Chondrocyte (in vitro differentiated cells): Measurements from ENCODE around the gene RIMBP2. TPM values are rescaled to one million over a fixed set of nuclear protein-coding genes. Genes with fewer than 3 reads are reported as not detected.
A peak's percentile ranks its signal among the peaks of the same experiment; 100 is the strongest.

Source experiments
- DNase-seq: peaks from one replicate; pipeline ENCODE4 v3.0.0; 2021; ENCODE audit warnings: mixed read lengths, low spot score
- H3K27ac Mint-ChIP-seq: one replicate; pipeline ENCODE4 v1.8.0; 2021; ENCODE audit warnings: mild to moderate bottlenecking, moderate library complexity, mixed read lengths; ENCODE audit not compliant: unreplicated experiment
- H3K27me3 Mint-ChIP-seq: 2 replicates; pipeline ENCODE4 v1.8.0; 2021; ENCODE audit warnings: low read depth, mixed read lengths
- H3K36me3 Mint-ChIP-seq: 2 replicates; pipeline ENCODE4 v1.8.0; 2021; ENCODE audit warnings: low read depth, mixed read lengths
- H3K4me1 Mint-ChIP-seq: 2 replicates; pipeline ENCODE4 v1.8.0; 2021; ENCODE audit warnings: low read depth, mild to moderate bottlenecking, mixed read lengths
- H3K4me3 Mint-ChIP-seq: one replicate; pipeline ENCODE4 v1.8.0; 2021; ENCODE audit warnings: mild to moderate bottlenecking, moderate library complexity, mixed read lengths; ENCODE audit not compliant: unreplicated experiment
- H3K9me3 Mint-ChIP-seq: 2 replicates; pipeline ENCODE4 v1.8.0; 2021; ENCODE audit warnings: low read depth, mixed read lengths
- total RNA-seq: library from RNA; stranded (reverse); gene quantifications from 3 replicates; pipeline ENCODE4 v1.2.1, GENCODE V29; 2021
- TF ChIP-seq, protein P1 (sequence below): fragments of 200-600 bp; sonication (generic); IDR thresholded peaks from 2 replicates; pipeline ENCODE4 v1.5.0; 2021; ENCODE audit warnings: antibody characterized with exemption, mild to moderate bottlenecking, moderate library complexity

RIMBP2 gene
- total RNA-seq, 1 donor from 2014 or later = 0.30 TPM

DNA sequence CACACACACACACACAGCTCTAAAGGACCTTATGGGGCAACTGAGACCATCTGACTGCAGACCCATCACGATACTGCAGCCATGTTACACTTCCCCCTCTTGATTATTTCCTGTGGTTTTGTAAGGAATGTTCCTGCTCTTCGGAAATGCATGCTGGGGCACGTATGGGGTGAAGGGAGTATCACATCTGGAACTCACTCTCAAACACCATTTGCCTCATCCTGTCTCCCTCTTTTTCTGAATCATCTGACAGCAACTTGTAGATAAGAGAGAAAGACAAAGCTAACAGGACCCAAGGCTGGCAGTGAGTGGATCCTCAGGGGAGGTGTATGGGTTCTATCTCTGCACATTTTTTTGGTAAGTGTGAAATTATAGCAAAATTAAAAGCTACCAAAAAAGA, 50.3 kb downstream of the RIMBP2 start:
- no peak overlapping the region for H3K27ac Mint-ChIP-seq
- peaks cover 2% of the 10 kb centered on the region for H3K27me3 Mint-ChIP-seq
- no peak overlapping the region for H3K4me3 Mint-ChIP-seq

DNA sequence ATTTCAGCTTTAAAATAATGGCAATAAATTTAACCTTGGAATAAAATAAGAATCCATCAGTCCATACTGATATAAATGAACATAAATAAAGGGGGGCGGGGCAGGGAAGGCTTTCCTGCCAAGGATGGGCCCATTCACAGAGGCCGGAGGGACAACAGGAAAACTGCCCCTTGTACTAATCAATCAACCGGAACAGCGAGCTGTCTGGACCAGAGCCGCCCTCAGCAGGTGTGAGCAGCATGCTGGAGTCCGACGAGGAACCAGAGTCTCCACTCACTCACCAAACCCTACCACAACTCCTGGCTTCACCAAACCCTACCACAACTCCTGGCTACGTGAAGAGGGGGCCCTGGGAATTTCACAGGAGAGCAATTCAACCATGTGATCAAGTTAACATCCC, 51.3 kb downstream of the RIMBP2 start:
- H3K4me3 Mint-ChIP-seq = no peak overlapping the region
- H3K27ac Mint-ChIP-seq = no peak overlapping the region
- DNase-seq = peak; percentile 74
- H3K36me3 Mint-ChIP-seq = peaks cover 1% of the 10 kb centered on the region
- no peaks in the 10 kb centered on the region for H3K4me1 Mint-ChIP-seq
- peaks cover 10% of the 10 kb centered on the region for H3K9me3 Mint-ChIP-seq
- peaks cover 2% of the 10 kb centered on the region for H3K27me3 Mint-ChIP-seq
- TF ChIP-seq, protein P1, sequence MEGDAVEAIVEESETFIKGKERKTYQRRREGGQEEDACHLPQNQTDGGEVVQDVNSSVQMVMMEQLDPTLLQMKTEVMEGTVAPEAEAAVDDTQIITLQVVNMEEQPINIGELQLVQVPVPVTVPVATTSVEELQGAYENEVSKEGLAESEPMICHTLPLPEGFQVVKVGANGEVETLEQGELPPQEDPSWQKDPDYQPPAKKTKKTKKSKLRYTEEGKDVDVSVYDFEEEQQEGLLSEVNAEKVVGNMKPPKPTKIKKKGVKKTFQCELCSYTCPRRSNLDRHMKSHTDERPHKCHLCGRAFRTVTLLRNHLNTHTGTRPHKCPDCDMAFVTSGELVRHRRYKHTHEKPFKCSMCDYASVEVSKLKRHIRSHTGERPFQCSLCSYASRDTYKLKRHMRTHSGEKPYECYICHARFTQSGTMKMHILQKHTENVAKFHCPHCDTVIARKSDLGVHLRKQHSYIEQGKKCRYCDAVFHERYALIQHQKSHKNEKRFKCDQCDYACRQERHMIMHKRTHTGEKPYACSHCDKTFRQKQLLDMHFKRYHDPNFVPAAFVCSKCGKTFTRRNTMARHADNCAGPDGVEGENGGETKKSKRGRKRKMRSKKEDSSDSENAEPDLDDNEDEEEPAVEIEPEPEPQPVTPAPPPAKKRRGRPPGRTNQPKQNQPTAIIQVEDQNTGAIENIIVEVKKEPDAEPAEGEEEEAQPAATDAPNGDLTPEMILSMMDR = no peak

More for the DNA sequence above, 50.3 kb downstream of the RIMBP2 start:
- Mint-ChIP-seq H3K9me3 (peaks cover 14% of the 10 kb centered on the region), H3K4me1 (no peaks in the 10 kb centered on the region), H3K36me3 (peaks cover 1% of the 10 kb centered on the region)
- TF ChIP-seq, protein P1 = no peak
- DNase-seq = no peak

DNA sequence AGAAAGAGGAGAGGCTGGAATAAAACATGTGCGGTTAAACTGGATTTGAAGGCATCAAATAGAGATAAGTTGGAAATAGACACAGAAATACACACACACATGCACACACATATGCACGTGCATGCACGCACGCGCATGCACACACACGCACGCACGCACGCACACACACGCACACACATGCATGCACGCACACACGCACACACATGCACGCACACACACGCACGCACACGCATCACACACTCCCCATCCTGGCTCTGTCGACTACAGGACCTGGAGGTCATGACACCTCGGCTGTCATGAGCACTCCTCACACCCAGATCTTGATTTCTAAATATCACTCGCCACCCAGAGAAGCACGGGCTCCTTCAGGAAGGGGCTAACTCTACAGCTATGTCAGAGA, 51.8 kb downstream of the RIMBP2 start:
- Mint-ChIP-seq H3K27ac (no peak overlapping the region), H3K36me3 (peaks cover 1% of the 10 kb centered on the region), H3K27me3 (no peaks in the 10 kb centered on the region), H3K9me3 (peaks cover 10% of the 10 kb centered on the region), H3K4me3 (no peak overlapping the region), H3K4me1 (no peaks in the 10 kb centered on the region)
- TF ChIP-seq, protein P1 = no peak
- no peak for DNase-seq

DNA sequence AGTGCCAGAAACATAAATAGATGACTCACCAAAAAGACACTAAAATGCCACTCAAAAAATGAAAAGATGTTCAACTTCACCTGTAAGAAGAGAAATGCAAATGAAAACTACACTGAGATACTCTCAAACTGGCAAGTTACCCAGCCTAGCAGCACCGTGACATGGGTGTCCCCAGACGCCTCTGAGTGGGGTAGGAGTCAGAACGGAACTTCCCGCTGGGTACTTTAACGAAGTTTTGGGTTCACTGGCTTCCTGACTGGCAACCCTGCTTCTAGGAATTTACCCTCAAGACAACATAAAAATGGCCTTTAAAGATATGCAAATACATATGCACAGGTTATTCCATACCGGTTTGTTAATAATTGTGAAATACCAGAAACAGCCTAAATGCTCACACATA, 52.6 kb downstream of the RIMBP2 start:
- H3K36me3 Mint-ChIP-seq = peaks cover 1% of the 10 kb centered on the region
- peaks cover 10% of the 10 kb centered on the region for H3K9me3 Mint-ChIP-seq
- no peak for DNase-seq
- H3K27ac Mint-ChIP-seq = no peak overlapping the region
- H3K27me3 Mint-ChIP-seq = peaks cover 4% of the 10 kb centered on the region
- H3K4me1 Mint-ChIP-seq = no peaks in the 10 kb centered on the region
- TF ChIP-seq, protein P1 = no peak
- no peak overlapping the region for H3K4me3 Mint-ChIP-seq

DNA sequence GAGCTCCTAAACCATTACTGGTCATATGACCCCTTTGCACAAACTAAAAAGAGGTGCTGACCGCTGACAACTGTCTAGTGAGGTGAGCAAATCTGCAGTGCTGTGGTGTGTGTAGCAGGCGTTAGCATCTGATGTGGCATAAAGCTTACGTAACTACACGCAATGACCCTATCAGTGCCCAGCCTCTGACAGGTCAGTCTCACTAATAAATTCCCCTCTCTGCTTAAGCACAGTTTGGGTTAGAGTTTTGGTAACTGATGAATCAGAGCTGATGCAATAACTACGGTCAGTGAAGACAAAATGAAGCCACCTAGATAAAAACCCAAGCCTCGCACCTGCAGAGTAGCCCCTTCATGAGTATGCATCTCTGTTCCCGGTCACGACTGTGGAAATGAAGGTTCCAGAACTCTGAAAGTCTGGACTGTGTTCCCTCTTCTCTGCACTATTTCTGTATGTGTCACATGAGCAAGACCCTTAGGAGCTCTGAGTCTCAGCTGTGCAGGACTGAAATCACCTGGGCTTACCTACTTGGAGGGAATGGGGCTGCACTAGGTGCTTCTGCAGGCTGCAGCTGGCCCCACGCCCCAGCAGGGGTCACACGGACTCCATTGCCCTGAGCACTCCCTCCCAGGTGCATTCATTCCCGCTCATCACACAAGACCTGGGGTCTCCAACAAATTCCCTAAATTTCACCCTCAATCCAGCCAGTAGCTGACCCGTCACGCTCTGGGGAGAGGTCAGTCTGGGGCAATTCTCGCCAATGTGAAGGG, 54.4 kb downstream of the RIMBP2 start:
- Mint-ChIP-seq H3K9me3 (peaks cover 7% of the 10 kb centered on the region), H3K27ac (no peak overlapping the region), H3K27me3 (peaks cover 9% of the 10 kb centered on the region), H3K4me3 (no peak overlapping the region), H3K4me1 (no peaks in the 10 kb centered on the region), H3K36me3 (no peaks in the 10 kb centered on the region)
- no peak for DNase-seq
- TF ChIP-seq, protein P1 = no peak
